ENCODE data around the gene IGF1R. TPM values are rescaled to one million over a fixed set of nuclear protein-coding genes. Genes with fewer than 3 reads are reported as not detected.

The IGF1R gene
- total RNA-seq, 1 experiment from 2014 or later, result 71.3 TPM

DNA sequence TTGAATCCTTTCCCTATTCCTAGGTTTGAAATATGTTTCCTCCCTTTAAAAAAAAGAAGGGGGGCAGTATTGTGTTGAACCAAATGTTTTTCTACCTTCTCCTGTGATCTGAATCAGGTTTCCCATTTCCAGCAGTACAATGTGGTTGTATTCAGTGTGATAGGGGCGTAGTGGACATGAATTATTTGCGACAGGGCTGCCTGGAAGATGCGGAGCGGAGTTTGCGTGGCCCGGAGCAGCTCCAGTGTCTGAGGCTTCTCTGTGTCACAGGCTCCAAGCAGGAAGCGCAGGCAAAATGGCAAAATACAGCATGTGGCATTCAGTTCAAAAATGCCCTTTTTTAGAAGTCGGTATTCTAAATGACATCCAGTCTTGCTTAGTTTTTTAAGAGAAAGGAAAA lies 204.8 kb downstream of the IGF1R start:
- H3K4me1 ChIP-seq (replicated peaks; ENCODE audit: insufficient read depth), result peaks cover 71% of the 10 kb centered on the region
- H3K27me3 ChIP-seq (ENCODE audit: insufficient read depth, low read depth), result no peaks in the 10 kb centered on the region
- peak overlapping the region; percentile 68; the same call in 1 of the 2 replicates for H2AFZ ChIP-seq
- CTCF ChIA-PET, result no interaction called here
- BruUV-seq (replicated peaks), result no TSS peak
- H3K27ac ChIP-seq, result peak overlapping the region; percentile 55
- peak overlapping the region; percentile 59 for H3K4me3 ChIP-seq
- H3K79me2 ChIP-seq (ENCODE audit: low read depth), result peaks cover 53% of the 10 kb centered on the region
- no peaks in the 10 kb centered on the region for H3K9me3 ChIP-seq (ENCODE audit: insufficient read depth, low read depth)
- H3K36me3 ChIP-seq (ENCODE audit: low read depth), result no peaks in the 10 kb centered on the region
- peaks cover 43% of the 10 kb centered on the region for H3F3A ChIP-seq (ENCODE audit: insufficient read depth, low read depth)
- peak; percentile 84 to 90 for DNase-seq
- H3K9me2 ChIP-seq (ENCODE audit: insufficient read depth), result no peaks in the 10 kb centered on the region
- intact Hi-C loops (cut with micrococcal nuclease; ENCODE audit: unreplicated experiment), result loop anchor here (1.0 kb wide), 3 partner anchors 51 to 205 kb away; partner anchors contain the start of gene IGF1R
- TF ChIP-seq, protein P1, sequence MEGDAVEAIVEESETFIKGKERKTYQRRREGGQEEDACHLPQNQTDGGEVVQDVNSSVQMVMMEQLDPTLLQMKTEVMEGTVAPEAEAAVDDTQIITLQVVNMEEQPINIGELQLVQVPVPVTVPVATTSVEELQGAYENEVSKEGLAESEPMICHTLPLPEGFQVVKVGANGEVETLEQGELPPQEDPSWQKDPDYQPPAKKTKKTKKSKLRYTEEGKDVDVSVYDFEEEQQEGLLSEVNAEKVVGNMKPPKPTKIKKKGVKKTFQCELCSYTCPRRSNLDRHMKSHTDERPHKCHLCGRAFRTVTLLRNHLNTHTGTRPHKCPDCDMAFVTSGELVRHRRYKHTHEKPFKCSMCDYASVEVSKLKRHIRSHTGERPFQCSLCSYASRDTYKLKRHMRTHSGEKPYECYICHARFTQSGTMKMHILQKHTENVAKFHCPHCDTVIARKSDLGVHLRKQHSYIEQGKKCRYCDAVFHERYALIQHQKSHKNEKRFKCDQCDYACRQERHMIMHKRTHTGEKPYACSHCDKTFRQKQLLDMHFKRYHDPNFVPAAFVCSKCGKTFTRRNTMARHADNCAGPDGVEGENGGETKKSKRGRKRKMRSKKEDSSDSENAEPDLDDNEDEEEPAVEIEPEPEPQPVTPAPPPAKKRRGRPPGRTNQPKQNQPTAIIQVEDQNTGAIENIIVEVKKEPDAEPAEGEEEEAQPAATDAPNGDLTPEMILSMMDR (conservative IDR thresholded peaks at IDR 0.05), result peak; percentile 22; the same call in 1 of the 2 replicates
- TF ChIP-seq EZH2 (IDR thresholded peaks at IDR 0.05; ENCODE audit: low read depth), result no peak
- H3K4me2 ChIP-seq, result peak overlapping the region; percentile 91
- H4K20me1 ChIP-seq (ENCODE audit: insufficient read depth), result no peaks in the 10 kb centered on the region
- POLR2A ChIA-PET (ENCODE audit: unreplicated experiment), result no interaction called here

DNA sequence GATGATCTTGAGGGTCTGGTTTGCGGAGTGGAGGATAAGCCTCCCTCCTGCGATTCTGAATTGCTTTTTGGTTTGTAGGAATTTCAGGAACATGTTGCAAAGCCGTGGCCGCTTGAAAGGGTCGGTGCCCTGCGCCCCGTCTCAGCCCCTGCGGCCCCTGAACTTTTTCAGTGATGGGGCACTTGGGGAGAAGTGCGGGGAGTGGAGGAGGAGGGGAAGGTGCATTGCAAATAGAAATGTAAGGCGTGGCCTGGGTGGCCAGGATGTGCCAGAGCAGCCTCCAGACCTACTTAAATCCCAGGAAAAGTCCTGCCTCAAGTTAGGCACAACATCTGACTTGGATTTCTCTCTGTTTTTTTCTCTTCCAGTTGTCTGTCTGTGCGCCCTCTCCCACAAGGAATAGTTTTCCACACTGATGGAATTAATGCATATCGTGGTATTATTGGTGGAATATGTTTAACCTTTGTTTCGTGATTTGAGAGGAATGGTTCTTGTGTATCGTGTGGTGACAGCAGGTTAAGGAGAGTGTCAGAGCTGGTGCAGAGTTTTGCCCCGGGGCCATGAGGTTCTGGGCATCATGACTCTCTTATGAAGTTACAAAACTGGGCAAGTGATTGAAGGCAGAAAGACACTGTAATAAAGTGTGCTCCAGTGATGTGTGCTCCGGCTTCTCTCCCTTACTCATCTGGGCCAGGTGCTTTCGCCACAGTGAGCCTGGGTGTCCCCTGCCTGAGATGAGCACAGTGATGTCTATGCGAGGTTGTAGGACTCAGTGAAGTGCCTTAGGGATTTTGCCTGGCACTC lies 205.5 kb downstream of the IGF1R start:
- ChIA-PET POLR2A (ENCODE audit: unreplicated experiment) (interaction anchor here (0.8 kb wide), 1 partner anchor 20 kb away, joined by 9 read pairs; no protein-coding TSS in a partner anchor), CTCF (no interaction called here)
- Histone ChIP-seq H3K9me3 (ENCODE audit: insufficient read depth, low read depth) (no peaks in the 10 kb centered on the region), H3K4me1 (replicated peaks; ENCODE audit: insufficient read depth) (peaks cover 78% of the 10 kb centered on the region), H3K36me3 (ENCODE audit: low read depth) (no peaks in the 10 kb centered on the region), H3K4me3 (peak overlapping the region; percentile 59; the same call in 1 of the 2 replicates), H3K4me2 (peak overlapping the region; percentile 91), H3K27ac (peak overlapping the region; percentile 55), H3F3A (ENCODE audit: insufficient read depth, low read depth) (peaks cover 43% of the 10 kb centered on the region), H3K9me2 (ENCODE audit: insufficient read depth) (no peaks in the 10 kb centered on the region), H2AFZ (0 out of 2 replicates have a peak overlapping the region, but pooled peaks have one; percentile 24), H3K79me2 (ENCODE audit: low read depth) (peaks cover 60% of the 10 kb centered on the region), H4K20me1 (ENCODE audit: insufficient read depth) (no peaks in the 10 kb centered on the region), H3K27me3 (ENCODE audit: insufficient read depth, low read depth) (no peaks in the 10 kb centered on the region)
- intact Hi-C loops (cut with micrococcal nuclease; ENCODE audit: unreplicated experiment), result loop anchor here (1.0 kb wide), 3 partner anchors 50 to 206 kb away; partner anchors contain the start of gene IGF1R
- TF ChIP-seq, protein P1 (conservative IDR thresholded peaks at IDR 0.05), result no peak
- TF ChIP-seq EZH2 (IDR thresholded peaks at IDR 0.05; ENCODE audit: low read depth), result no peak
- TSS peak; percentile 50 for BruUV-seq (replicated peaks)
- peak; percentile 29 to 73 for DNase-seq

DNA sequence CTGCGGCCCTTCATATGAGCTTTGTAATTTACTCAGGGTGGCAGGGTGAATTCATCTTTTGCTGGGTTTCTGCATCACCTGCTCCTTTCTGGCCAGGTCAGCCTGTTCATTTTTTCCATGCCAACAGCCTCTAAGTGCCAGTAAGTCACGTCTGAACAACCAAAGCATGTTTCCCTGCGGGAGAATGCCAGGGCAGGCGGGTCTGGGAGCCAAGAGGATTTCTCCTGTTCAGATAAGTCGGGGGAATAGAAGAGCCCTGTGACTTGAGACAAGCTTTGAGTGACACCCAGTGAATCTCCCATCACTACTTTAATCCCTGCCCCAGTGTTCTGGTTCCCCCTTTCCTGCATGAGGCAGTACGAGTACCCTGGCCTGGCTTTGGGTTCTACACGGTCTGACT lies 206.2 kb downstream of the IGF1R start:
- no TSS peak for BruUV-seq (replicated peaks)
- peaks cover 66% of the 10 kb centered on the region for H3K79me2 ChIP-seq (ENCODE audit: low read depth)
- H3K36me3 ChIP-seq (ENCODE audit: low read depth), result no peaks in the 10 kb centered on the region
- no peaks in the 10 kb centered on the region for H3K9me2 ChIP-seq (ENCODE audit: insufficient read depth)
- H3K27me3 ChIP-seq (ENCODE audit: insufficient read depth, low read depth), result no peaks in the 10 kb centered on the region
- TF ChIP-seq, protein P1 (conservative IDR thresholded peaks at IDR 0.05), result no peak
- TF ChIP-seq EZH2 (IDR thresholded peaks at IDR 0.05; ENCODE audit: low read depth), result no peak
- H2AFZ ChIP-seq, result no peak overlapping the region
- peak overlapping the region; percentile 55 for H3K27ac ChIP-seq
- H3K4me1 ChIP-seq (replicated peaks; ENCODE audit: insufficient read depth), result peaks cover 85% of the 10 kb centered on the region
- H3K4me2 ChIP-seq, result peak overlapping the region; percentile 91
- CTCF ChIA-PET, result no interaction called here
- no peaks in the 10 kb centered on the region for H4K20me1 ChIP-seq (ENCODE audit: insufficient read depth)
- no peak for DNase-seq
- H3K4me3 ChIP-seq, result peak overlapping the region; percentile 59; the same call in 1 of the 2 replicates
- POLR2A ChIA-PET (ENCODE audit: unreplicated experiment), result interaction anchor here (0.8 kb wide), 1 partner anchor 20 kb away, joined by 9 read pairs; no protein-coding TSS in a partner anchor
- H3F3A ChIP-seq (ENCODE audit: insufficient read depth, low read depth), result peaks cover 43% of the 10 kb centered on the region
- intact Hi-C loops (cut with micrococcal nuclease; ENCODE audit: unreplicated experiment), result no loop called here
- H3K9me3 ChIP-seq (ENCODE audit: insufficient read depth, low read depth), result no peaks in the 10 kb centered on the region
